HEK293 (cell line): ENCODE results near the gene CCDC187.

Experiments
- CTCF ChIA-PET: fragments of 350-600 bp; formaldehyde crosslinking; extraction: SDS; loops from one replicate; lab custom pipeline; 2021; ENCODE audit warnings: antibody characterized with exemption; lab: Yijun Ruan, JAX
- POLR2A ChIA-PET: fragments of 300-600 bp; formaldehyde crosslinking; extraction: SDS; loops from one replicate; lab custom pipeline; 2020; ENCODE audit warnings: antibody characterized with exemption, inconsistent platforms; lab: Yijun Ruan, JAX
- H3K27ac ChIP-seq: fragments of 200-500 bp; sonication (Bioruptor generic); 2 replicates; pipeline ENCODE4 v1.5.1; 2014; ENCODE audit warnings: low read depth, low read length, control low read depth, inconsistent platforms; ENCODE audit errors: extremely low read depth
- H3K36me3 ChIP-seq, 2 experiments: fragments of 200-500 bp in 1 of 2; sonication (Bioruptor generic) in 1 of 2; 1 replicate in 1 of 2; 2 replicates in 1 of 2; pipeline ENCODE4 v1.5.1; 2014 to 2017; ENCODE audit warnings: inconsistent platforms in 2 of 2, low read length in 2 of 2; ENCODE audit not compliant: control insufficient read depth in 2 of 2, insufficient read depth in 1 of 2
- H3K4me1 ChIP-seq: fragments of 200-500 bp; sonication (Bioruptor generic); 2 replicates; pipeline ENCODE4 v1.5.1; 2014; ENCODE audit warnings: mild to moderate bottlenecking, low read length, inconsistent platforms; ENCODE audit not compliant: control insufficient read depth, insufficient read depth
- H3K4me3 ChIP-seq: 2 replicates; pipeline ENCODE4 v1.5.1; 2011; ENCODE audit warnings: low read depth, mild to moderate bottlenecking, control low read depth, low read length, moderate library complexity
- H3K9me3 ChIP-seq: fragments of 200-500 bp; sonication (Bioruptor generic); 2 replicates; pipeline ENCODE4 v1.5.1; 2014; ENCODE audit warnings: low read depth, low read length, inconsistent platforms; ENCODE audit not compliant: control insufficient read depth, insufficient read depth
- EGR2 ChIP-seq: fragments of 450-650 bp; formaldehyde crosslinking; IDR thresholded peaks from 2 replicates; pipeline ENCODE4 v1.5.1; 2016; ENCODE audit warnings: low read depth, missing biosample characterization, missing genetic modification characterization
- GLIS1 ChIP-seq: fragments of 450-650 bp; formaldehyde crosslinking; IDR thresholded peaks from 2 replicates; pipeline ENCODE4 v1.5.1; 2016; ENCODE audit warnings: missing biosample characterization, missing genetic modification characterization
- HIC1 ChIP-seq: fragments of 450-650 bp; formaldehyde crosslinking; IDR thresholded peaks from 2 replicates; pipeline ENCODE4 v1.5.1; 2016; ENCODE audit warnings: missing biosample characterization, missing genetic modification characterization
- MZF1 ChIP-seq: fragments of 450-650 bp; formaldehyde crosslinking; IDR thresholded peaks from 2 replicates; pipeline ENCODE4 v1.5.1; 2017; ENCODE audit warnings: missing biosample characterization, missing genetic modification characterization, borderline replicate concordance
- ZFHX2 ChIP-seq: fragments of 450-650 bp; formaldehyde crosslinking; conservative IDR thresholded peaks from 2 replicates; pipeline ENCODE4 v1.5.1; 2016; ENCODE audit warnings: missing biosample characterization, missing genetic modification characterization
- ZIC2 ChIP-seq: fragments of 450-650 bp; formaldehyde crosslinking; IDR thresholded peaks from 2 replicates; pipeline ENCODE4 v1.5.1; 2016; ENCODE audit warnings: missing biosample characterization, missing genetic modification characterization
- ZNF132 ChIP-seq: fragments of 450-650 bp; formaldehyde crosslinking; IDR thresholded peaks from 2 replicates; pipeline ENCODE4 v1.5.1; 2017; ENCODE audit warnings: missing biosample characterization, missing genetic modification characterization, borderline replicate concordance
- ZNF341 ChIP-seq: fragments of 450-650 bp; formaldehyde crosslinking; IDR thresholded peaks from 2 replicates; pipeline ENCODE4; 2016; ENCODE audit warnings: low read depth, missing biosample characterization, missing genetic modification characterization
- ZNF423 ChIP-seq: fragments of 450-650 bp; formaldehyde crosslinking; IDR thresholded peaks from 2 replicates; pipeline ENCODE4 v1.5.1; 2016; ENCODE audit warnings: missing biosample characterization, missing genetic modification characterization
- ZNF518A ChIP-seq: fragments of 450-650 bp; formaldehyde crosslinking; conservative IDR thresholded peaks from 2 replicates; pipeline ENCODE4 v1.5.1; 2016; ENCODE audit warnings: low read depth, missing biosample characterization, missing genetic modification characterization
- ZNF610 ChIP-seq: fragments of 450-650 bp; formaldehyde crosslinking; IDR thresholded peaks from 2 replicates; pipeline ENCODE4 v1.5.1; 2016; ENCODE audit warnings: missing biosample characterization, missing genetic modification characterization, borderline replicate concordance
- ZNF658 ChIP-seq: fragments of 450-650 bp; formaldehyde crosslinking; IDR thresholded peaks from 2 replicates; pipeline ENCODE4; 2016; ENCODE audit warnings: missing biosample characterization, missing genetic modification characterization
- ZNF670 ChIP-seq: fragments of 450-650 bp; formaldehyde crosslinking; IDR thresholded peaks from 2 replicates; pipeline ENCODE4 v1.5.1; 2016; ENCODE audit warnings: missing biosample characterization, missing genetic modification characterization, low read depth
- ZSCAN18 ChIP-seq: fragments of 450-650 bp; formaldehyde crosslinking; IDR thresholded peaks from 2 replicates; pipeline ENCODE4 v1.5.1; 2016; ENCODE audit warnings: missing biosample characterization, missing genetic modification characterization
- ZSCAN30 ChIP-seq: fragments of 450-650 bp; IDR thresholded peaks from 2 replicates; pipeline ENCODE4 v1.5.1; 2018; ENCODE audit warnings: missing biosample characterization, mild to moderate bottlenecking, missing genetic modification characterization, moderate library complexity
- ZXDB ChIP-seq: fragments of 450-650 bp; formaldehyde crosslinking; IDR thresholded peaks from 2 replicates; pipeline ENCODE4 v1.5.1; 2016; ENCODE audit warnings: missing biosample characterization, missing genetic modification characterization

The CCDC187 gene

GRCh38 chr9:136334541-136334940 lies 30.6 kb upstream of the CCDC187 start:
- TF ChIP-seq ZXDB (tag by site-specific recombination) (no peak), EGR2 (tag by site-specific recombination) (peak; percentile 66), HIC1 (peak; percentile 12; the same call in 1 of the 2 replicates), ZFHX2 (tag by site-specific recombination) (0 out of 2 replicates have a peak, but pooled peaks have one; percentile 17)
- H3K27ac ChIP-seq = no peak overlapping the region
- ChIA-PET POLR2A (no interaction called here), CTCF (interaction anchor here (0.6 kb wide), 1 partner anchor 1809 kb away, joined by 3 read pairs; no protein-coding TSS in a partner anchor)
- peaks cover 0 to 54% of the 10 kb centered on the region in 2 experiments; a peak in 1 of 3 replicates for H3K36me3 ChIP-seq
- H3K4me3 ChIP-seq = no peak overlapping the region
- H3K4me1 ChIP-seq = no peaks in the 10 kb centered on the region
- no peaks in the 10 kb centered on the region for H3K9me3 ChIP-seq

GRCh38 chr9:136333486-136333885 lies 29.6 kb upstream of the CCDC187 start:
- POLR2A ChIA-PET = no interaction called here
- CTCF ChIA-PET = no interaction called here
- Histone ChIP-seq H3K4me3 (no peak overlapping the region), H3K4me1 (peaks cover 3% of the 10 kb centered on the region), H3K36me3 (peaks cover 0 to 48% of the 10 kb centered on the region in 2 experiments; a peak in 1 of 3 replicates), H3K9me3 (no peaks in the 10 kb centered on the region), H3K27ac (no peak overlapping the region)
- TF ChIP-seq ZNF341 (tag by site-specific recombination) (0 out of 2 replicates have a peak, but pooled peaks have one; percentile 34), GLIS1 (tag by site-specific recombination) (peak; percentile 45; the same call in 1 of the 2 replicates), ZNF423 (tag by site-specific recombination) (no peak)

- POLR2A ChIA-PET = no interaction called here
- no peak overlapping the region for H3K4me3 ChIP-seq
- CTCF ChIA-PET = no interaction called here
- no peak for TF ChIP-seq MZF1 (tag by site-specific recombination)
- TF ChIP-seq ZNF670 (tag by site-specific recombination) = no peak
- peak; percentile 94 for TF ChIP-seq ZIC2
- no peak for TF ChIP-seq ZNF518A (tag by site-specific recombination)
- TF ChIP-seq GLIS1 (tag by site-specific recombination) = peak; percentile 51; the same call in 1 of the 2 replicates
- TF ChIP-seq ZNF132 (tag by site-specific recombination) = no peak
- TF ChIP-seq ZNF610 = no peak
- TF ChIP-seq ZNF658 (tag by site-specific recombination) = no peak
- no peak for TF ChIP-seq ZSCAN30 (tag by site-specific recombination)
- no peak for TF ChIP-seq ZSCAN18 (tag by site-specific recombination)
- H3K9me3 ChIP-seq = no peaks in the 10 kb centered on the region
- peaks cover 0 to 44% of the 10 kb centered on the region in 2 experiments; a peak in 1 of 3 replicates for H3K36me3 ChIP-seq
- no peak overlapping the region for H3K27ac ChIP-seq
- peaks cover 8% of the 10 kb centered on the region for H3K4me1 ChIP-seq
These were observed 29.2 kb upstream of the CCDC187 start for GRCh38 chr9:136333045-136333444.
